ENCODE results near the gene LGALS7.

LGALS7 gene

DNA sequence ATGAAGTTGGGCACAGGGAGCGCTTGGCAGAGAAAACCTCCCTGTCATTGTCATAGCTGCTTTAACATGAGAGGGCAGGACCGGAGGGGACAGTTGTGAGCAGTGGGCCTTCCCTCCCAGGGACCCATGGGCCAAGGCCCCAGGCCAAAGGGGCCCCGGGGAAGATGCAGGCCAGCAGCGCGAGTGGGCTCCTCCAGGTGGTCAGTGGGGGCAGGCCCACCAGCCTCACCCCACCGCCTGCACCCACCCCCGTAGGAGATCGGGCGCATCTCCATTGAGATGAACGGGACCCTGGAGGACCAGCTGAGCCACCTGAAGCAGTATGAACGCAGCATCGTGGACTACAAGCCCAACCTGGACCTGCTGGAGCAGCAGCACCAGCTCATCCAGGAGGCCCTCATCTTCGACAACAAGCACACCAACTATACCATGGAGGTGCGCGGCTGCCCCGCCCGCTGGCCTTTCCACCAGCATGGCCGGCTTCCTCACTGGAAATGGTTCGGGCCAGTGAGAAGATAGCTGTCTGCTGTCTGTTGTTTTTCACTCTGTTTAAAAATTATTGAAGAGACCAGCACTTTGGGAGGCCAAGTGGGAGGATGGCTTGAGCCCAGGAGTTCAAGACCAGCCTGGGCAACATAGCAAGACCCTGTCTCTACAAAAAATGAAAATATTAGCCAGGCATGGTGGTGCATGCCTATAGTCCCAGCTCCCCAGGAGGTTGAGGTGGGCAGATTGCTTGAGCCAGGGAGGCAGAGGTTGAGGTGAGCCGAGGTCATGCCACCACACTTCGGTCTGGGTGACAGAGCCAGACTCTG, 47.6 kb downstream of the LGALS7 start:
- no peak for DNase-seq

DNA sequence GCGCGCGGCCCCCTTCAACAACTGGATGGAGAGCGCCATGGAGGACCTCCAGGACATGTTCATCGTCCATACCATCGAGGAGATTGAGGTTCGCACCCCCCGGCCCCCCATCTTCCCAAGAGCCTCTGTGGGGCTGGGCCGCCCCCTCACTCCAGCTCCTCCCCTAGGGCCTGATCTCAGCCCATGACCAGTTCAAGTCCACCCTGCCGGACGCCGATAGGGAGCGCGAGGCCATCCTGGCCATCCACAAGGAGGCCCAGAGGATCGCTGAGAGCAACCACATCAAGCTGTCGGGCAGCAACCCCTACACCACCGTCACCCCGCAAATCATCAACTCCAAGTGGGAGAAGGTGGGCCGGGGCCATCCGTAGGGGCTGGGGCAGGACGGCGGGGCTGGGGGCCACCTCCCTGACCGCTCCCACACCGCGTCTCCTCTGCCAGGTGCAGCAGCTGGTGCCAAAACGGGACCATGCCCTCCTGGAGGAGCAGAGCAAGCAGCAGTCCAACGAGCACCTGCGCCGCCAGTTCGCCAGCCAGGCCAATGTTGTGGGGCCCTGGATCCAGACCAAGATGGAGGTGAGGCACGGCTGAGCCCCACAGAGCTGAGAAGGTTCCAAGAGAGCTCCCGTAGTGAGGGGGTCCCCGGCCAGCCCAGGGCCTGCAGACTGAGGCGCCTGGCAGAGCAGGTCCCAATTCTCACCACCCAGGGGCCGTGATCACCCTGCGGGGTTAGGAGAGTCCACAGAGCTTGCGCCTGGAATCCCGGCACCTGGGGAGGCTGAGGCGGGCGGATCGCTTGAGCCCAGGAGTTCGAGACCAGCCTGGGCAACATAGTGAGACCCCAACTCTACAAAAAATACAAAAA, 49.1 kb downstream of the LGALS7 start:
- DNase-seq = no peak

DNA sequence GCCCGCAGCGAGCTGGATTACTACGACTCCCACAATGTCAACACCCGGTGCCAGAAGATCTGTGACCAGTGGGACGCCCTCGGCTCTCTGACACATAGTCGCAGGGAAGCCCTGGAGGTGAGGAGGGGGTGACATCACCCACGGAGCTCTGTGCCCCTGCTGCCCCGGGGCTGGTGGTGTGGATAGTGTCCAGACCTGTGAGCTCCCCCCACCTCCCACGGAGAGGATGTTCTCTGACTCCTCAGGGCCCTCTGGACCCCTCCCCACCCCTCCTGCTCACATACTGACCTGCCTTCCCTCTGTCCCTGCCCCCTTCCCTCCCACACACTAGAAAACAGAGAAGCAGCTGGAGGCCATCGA, 49.7 kb downstream of the LGALS7 start:
- no peak for DNase-seq

DNA sequence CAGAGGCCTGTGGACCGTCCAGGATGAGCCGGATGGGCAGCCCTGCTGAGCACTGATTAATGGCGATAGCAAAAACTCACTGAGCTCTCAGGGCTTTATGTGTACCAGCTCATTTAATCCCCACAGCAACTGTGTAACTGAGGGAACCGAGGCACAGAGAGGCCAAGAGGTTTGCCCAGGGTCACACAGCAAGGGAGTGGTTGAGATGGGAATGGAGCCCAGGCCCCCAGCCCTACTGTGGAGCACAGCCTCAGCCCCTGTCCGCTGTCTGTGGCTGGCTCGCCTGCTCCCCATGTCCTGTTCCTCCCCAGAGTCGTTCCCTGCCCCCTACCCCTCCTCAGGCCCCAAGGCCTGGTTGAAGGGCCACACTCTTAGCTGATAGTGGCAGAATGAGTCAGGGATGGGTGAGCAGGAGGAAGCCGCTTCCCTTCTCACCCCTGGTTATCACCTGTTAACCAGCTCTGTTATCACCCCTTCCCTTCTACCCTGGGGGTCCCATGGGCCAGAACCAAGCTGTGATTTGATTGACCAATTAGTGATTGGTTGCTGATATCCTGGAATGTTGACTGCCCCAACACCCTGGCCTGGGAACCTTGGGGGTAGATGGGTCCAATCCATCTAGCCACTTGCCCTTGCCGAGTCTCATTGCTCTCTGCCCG, 50.2 kb downstream of the LGALS7 start:
- no peak for DNase-seq

DNA sequence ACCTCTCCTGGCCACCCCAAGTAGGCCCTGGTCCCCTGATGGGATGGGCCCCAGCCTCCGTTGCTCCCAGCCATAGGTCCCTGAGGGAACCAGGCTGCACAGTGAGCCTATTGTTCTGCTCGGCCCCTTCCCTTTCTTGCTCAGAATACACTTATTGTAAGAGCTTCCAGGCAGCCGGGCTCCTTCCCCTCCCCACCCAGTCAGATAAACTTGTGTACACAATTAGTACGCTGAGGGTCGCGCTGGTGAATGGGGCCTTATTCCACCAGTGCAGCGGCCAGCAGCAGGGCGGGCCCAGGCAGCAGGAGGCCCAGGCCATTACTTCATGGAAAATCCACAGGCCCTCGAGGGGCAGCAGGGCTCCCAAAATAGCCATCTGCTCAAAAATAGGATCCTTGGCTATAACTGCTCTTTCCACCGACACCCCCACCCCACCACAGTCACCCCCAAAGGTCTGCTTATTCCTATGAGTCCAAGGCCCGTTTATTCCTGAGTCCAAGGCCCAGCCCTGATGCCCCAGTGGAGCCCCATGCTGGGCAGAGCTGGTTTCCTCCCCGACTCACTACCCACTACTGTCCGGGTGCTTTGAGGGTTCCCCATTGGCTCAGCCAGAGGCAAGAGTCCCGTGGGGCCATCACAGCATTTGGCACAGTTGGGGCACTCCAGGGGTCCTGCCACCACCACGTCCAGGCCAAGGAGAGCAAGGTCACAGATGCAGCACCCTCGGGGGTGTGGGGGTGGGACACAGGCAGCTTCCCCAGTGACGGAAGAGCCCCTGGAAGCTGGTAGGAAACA, 51.1 kb downstream of the LGALS7 start:
- DNase-seq = no peak

DNA sequence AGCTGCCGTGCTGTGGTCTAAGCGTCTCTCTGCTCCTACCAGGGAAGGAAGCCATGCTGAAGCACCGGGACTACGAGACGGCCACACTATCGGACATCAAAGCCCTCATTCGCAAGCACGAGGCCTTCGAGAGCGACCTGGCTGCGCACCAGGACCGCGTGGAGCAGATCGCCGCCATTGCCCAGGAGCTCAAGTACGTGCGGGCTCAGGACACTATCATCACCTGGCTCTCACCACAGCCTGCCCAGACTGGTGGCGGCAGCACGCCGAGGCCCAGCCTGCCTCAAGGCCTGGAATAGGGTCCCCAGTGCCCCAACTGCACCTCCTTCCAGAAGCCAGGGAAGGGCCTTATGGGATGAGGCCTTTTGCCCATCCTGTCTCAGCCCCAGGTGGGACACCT, 51.8 kb downstream of the LGALS7 start:
- DNase-seq = no peak

Measured in T-helper 9 cell (primary cell).